Measurements from ENCODE around the gene IRF9.

DNA sequence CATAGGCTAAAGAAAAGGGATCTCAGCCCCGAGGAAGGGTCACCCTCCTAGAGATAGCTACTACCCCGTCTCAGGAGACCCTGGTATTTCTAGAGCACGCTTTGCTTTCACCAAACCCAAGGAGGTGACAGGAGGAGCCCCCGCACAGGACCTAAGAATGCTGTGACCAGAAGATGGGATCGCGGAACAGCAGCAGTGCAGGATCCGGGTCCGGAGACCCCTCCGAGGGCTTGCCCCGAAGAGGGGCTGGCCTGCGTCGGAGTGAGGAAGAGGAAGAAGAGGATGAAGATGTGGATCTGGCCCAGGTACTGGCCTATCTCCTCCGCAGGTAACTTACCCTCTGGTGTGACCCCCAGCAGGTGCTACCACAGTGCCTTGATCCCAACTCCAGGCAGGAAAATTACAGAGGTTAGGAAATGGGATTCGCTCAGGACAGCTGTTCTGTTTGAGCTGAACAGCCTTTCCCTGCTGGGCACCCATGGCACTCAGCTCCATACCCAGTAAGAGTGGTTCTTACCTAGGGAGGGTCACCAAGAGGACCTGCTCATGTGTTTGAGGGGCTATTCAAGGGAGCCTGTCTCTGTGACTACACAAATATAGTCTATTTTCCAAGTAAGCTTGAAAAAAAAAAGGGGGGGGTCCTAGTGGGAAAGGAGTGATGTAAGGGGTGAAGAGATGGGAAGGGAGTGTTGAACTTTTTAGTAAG is 45.5 kb upstream of the IRF9 start:
- TF ChIP-seq POLR2A (IDR thresholded peaks at IDR 0.05): no peak
- TF ChIP-seq, protein P1, sequence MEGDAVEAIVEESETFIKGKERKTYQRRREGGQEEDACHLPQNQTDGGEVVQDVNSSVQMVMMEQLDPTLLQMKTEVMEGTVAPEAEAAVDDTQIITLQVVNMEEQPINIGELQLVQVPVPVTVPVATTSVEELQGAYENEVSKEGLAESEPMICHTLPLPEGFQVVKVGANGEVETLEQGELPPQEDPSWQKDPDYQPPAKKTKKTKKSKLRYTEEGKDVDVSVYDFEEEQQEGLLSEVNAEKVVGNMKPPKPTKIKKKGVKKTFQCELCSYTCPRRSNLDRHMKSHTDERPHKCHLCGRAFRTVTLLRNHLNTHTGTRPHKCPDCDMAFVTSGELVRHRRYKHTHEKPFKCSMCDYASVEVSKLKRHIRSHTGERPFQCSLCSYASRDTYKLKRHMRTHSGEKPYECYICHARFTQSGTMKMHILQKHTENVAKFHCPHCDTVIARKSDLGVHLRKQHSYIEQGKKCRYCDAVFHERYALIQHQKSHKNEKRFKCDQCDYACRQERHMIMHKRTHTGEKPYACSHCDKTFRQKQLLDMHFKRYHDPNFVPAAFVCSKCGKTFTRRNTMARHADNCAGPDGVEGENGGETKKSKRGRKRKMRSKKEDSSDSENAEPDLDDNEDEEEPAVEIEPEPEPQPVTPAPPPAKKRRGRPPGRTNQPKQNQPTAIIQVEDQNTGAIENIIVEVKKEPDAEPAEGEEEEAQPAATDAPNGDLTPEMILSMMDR (IDR thresholded peaks at IDR 0.05 in 4 of 5, conservative IDR thresholded peaks at IDR 0.05 in 1 of 5): no peak
